H1 (cell line): ENCODE measurements around the gene CYP1A1. TPM values are rescaled to one million over a fixed set of nuclear protein-coding genes. Genes with fewer than 3 reads are reported as not detected.

Source experiments
- CTCF ChIA-PET: fragments of 300-600 bp; sonication (Branson Sonifier 250); formaldehyde crosslinking; loops from one replicate; lab custom pipeline; 2021; ENCODE audit not compliant: partially characterized antibody; lab: Charles Lee
- POLR2A ChIA-PET: fragments of 300-600 bp; sonication (Branson Sonifier 250); formaldehyde crosslinking; loops from one replicate; lab custom pipeline; 2021; ENCODE audit warnings: inconsistent platforms; ENCODE audit not compliant: partially characterized antibody; lab: Charles Lee
- DNase-seq, 2 experiments: peaks; one replicate each; pipeline versions ENCODE4 v3.0.0 to v3.0.0-alpha.2; 2010 to 2022; ENCODE audit warnings: low spot score in 2 of 2, low read depth in 1 of 2, mixed read lengths in 1 of 2
- FAIRE-seq: peaks from 2 replicates; lab custom pipeline; 2011; peaks lifted over from hg19 to GRCh38; lab: Jason Lieb, UNC
- H2AFZ ChIP-seq: 2 replicates; pipeline ENCODE4 v1.8.1; 2012; ENCODE audit warnings: low read length, inconsistent platforms
- H2AK5ac ChIP-seq: 2 replicates; pipeline ENCODE4 v1.6.1; 2013; ENCODE audit warnings: low read depth, low read length
- H2BK120ac ChIP-seq: replicated peaks from 2 replicates; pipeline ENCODE3; 2013; ENCODE audit warnings: low read depth, low read length, inconsistent platforms
- H2BK12ac ChIP-seq: 2 replicates; pipeline ENCODE4 v1.6.1; 2013; ENCODE audit warnings: low read depth, low read length
- H2BK15ac ChIP-seq: 2 replicates; pipeline ENCODE4 v1.6.1; 2013; ENCODE audit warnings: low read length
- H2BK20ac ChIP-seq: 2 replicates; pipeline ENCODE4 v1.6.1; 2013; ENCODE audit warnings: low read length
- H2BK5ac ChIP-seq: 2 replicates; pipeline ENCODE4 v1.6.1; 2013; ENCODE audit warnings: low read depth, low read length
- H3K14ac ChIP-seq: 2 replicates; pipeline ENCODE4 v1.6.1; 2013; ENCODE audit warnings: inconsistent platforms; ENCODE audit not compliant: insufficient read length
- H3K18ac ChIP-seq: 2 replicates; pipeline ENCODE4 v1.6.1; 2013; ENCODE audit warnings: low read length; ENCODE audit errors: extremely low read depth
- H3K23ac ChIP-seq: 2 replicates; pipeline ENCODE4 v1.6.1; 2013; ENCODE audit warnings: inconsistent platforms; ENCODE audit not compliant: insufficient read length
- H3K23me2 ChIP-seq: 2 replicates; pipeline ENCODE4 v1.6.1; 2013; ENCODE audit warnings: low read depth, low read length
- H3K27ac ChIP-seq: 2 replicates; pipeline ENCODE4 v1.6.1; 2011; ENCODE audit warnings: low read depth, low read length, inconsistent platforms
- H3K27me3 ChIP-seq, 4 experiments: replicated peaks in 1 of 4; 1 replicate in 1 of 4; 2 replicates in 3 of 4; pipeline versions ENCODE4 v1.6.1 to v1.8.1; 2011 to 2013; ENCODE audit warnings: low read length in 3 of 4, mild to moderate bottlenecking in 3 of 4, inconsistent platforms in 2 of 4, mixed read lengths in 2 of 4, moderate library complexity in 1 of 4; ENCODE audit not compliant: control insufficient read depth in 3 of 4, insufficient read depth in 3 of 4; ENCODE audit errors: extremely low read depth in 1 of 4
- H3K36me3 ChIP-seq, 4 experiments: 2 replicates each; pipeline versions ENCODE4 v1.6.1 to v1.8.1; 2011 to 2013; ENCODE audit warnings: mild to moderate bottlenecking in 4 of 4, low read length in 3 of 4, moderate library complexity in 2 of 4, control low read depth in 1 of 4, inconsistent platforms in 1 of 4; ENCODE audit not compliant: insufficient read depth in 4 of 4, control insufficient read depth in 2 of 4
- H3K4ac ChIP-seq: replicated peaks from 2 replicates; pipeline ENCODE3; 2013; ENCODE audit warnings: low read length, low read depth, mixed read lengths, inconsistent platforms; ENCODE audit not compliant: insufficient read length
- H3K4me1 ChIP-seq, 4 experiments: replicated peaks in 1 of 4; 1 replicate in 1 of 4; 2 replicates in 3 of 4; pipeline versions ENCODE4 v1.6.1 to v1.8.1; 2011 to 2013; ENCODE audit warnings: low read length in 3 of 4, inconsistent platforms in 2 of 4, mixed read lengths in 1 of 4; ENCODE audit not compliant: insufficient read depth in 4 of 4, control insufficient read depth in 3 of 4
- H3K4me2 ChIP-seq, 2 experiments: 2 replicates each; pipeline versions ENCODE4 v1.6.1 to v1.8.1; 2011 to 2013; ENCODE audit warnings: low read depth in 2 of 2, low read length in 2 of 2, control low read depth in 1 of 2, inconsistent platforms in 1 of 2, mild to moderate bottlenecking in 1 of 2; ENCODE audit not compliant: insufficient read depth in 1 of 2
- H3K4me3 ChIP-seq, 4 experiments: fragments of 200-600, 300-600 bp in 1 of 4; sonication (generic), shearing (Covaris generic), sonication (Bioruptor Twin) in 1 of 4; 2 replicates each; pipeline versions ENCODE4 v1.5.1 to v1.8.1; 2011 to 2016; ENCODE audit warnings: low read length in 4 of 4, low read depth in 3 of 4, control low read depth in 2 of 4, inconsistent platforms in 2 of 4, mild to moderate bottlenecking in 2 of 4, mixed read lengths in 1 of 4, moderate library complexity in 1 of 4; ENCODE audit not compliant: insufficient read depth in 2 of 4; ENCODE audit errors: extremely low read depth in 1 of 4
- H3K56ac ChIP-seq: replicated peaks from 2 replicates; pipeline ENCODE3; 2013; ENCODE audit warnings: low read depth, mild to moderate bottlenecking, mixed read lengths, low read length, inconsistent platforms; ENCODE audit not compliant: insufficient read length
- H3K79me1 ChIP-seq: 2 replicates; pipeline ENCODE4 v1.6.1; 2013; ENCODE audit warnings: low read depth, low read length, control low read depth
- H3K79me2 ChIP-seq, 2 experiments: 2 replicates each; pipeline versions ENCODE4 v1.6.1 to v1.8.1; 2012 to 2013; ENCODE audit warnings: low read length in 2 of 2, mild to moderate bottlenecking in 2 of 2, inconsistent platforms in 1 of 2; ENCODE audit not compliant: insufficient read depth in 2 of 2, control insufficient read depth in 1 of 2
- H3K9ac ChIP-seq, 4 experiments: replicated peaks in 1 of 4; 1 replicate in 1 of 4; 2 replicates in 3 of 4; pipeline versions ENCODE4 v1.6.1 to v1.8.1; 2011 to 2013; ENCODE audit warnings: low read depth in 3 of 4, low read length in 3 of 4, control low read depth in 2 of 4, mild to moderate bottlenecking in 2 of 4, moderate library complexity in 2 of 4, inconsistent platforms in 1 of 4; ENCODE audit errors: extremely low read depth in 1 of 4
- H3K9me3 ChIP-seq, 2 experiments: 2 replicates each; pipeline versions ENCODE4 v1.6.1 to v1.8.1; 2012 to 2013; ENCODE audit warnings: mild to moderate bottlenecking in 2 of 2, moderate library complexity in 2 of 2, control low read depth in 1 of 2, inconsistent platforms in 1 of 2, low read depth in 1 of 2, low read length in 1 of 2, mixed read lengths in 1 of 2; ENCODE audit not compliant: insufficient read depth in 2 of 2
- H4K20me1 ChIP-seq, 2 experiments: replicated peaks in 1 of 2; 2 replicates each; pipeline versions ENCODE3 to v1.8.1; 2011 to 2013; ENCODE audit warnings: inconsistent platforms in 2 of 2, low read length in 2 of 2, mild to moderate bottlenecking in 1 of 2; ENCODE audit not compliant: insufficient read depth in 2 of 2, control insufficient read depth in 1 of 2
- H4K5ac ChIP-seq: 2 replicates; pipeline ENCODE4 v1.6.1; 2013; ENCODE audit warnings: low read length, low read depth, mixed read lengths, inconsistent platforms; ENCODE audit not compliant: insufficient read length
- H4K8ac ChIP-seq: 2 replicates; pipeline ENCODE4 v1.8.0; 2013; ENCODE audit warnings: mild to moderate bottlenecking, moderate library complexity, low read length, inconsistent platforms; ENCODE audit not compliant: insufficient read depth; ENCODE audit errors: extremely low read depth
- H4K91ac ChIP-seq: replicated peaks from 2 replicates; pipeline ENCODE3; 2013; ENCODE audit warnings: low read length, mixed read lengths, inconsistent platforms; ENCODE audit not compliant: insufficient read length
- EP300 ChIP-seq, 2 experiments: IDR thresholded peaks; 1 replicate in 1 of 2; 2 replicates in 1 of 2; pipeline ENCODE4 v1.6.1; 2011 to 2012; ENCODE audit warnings: low read depth in 2 of 2, low read length in 2 of 2, mild to moderate bottlenecking in 2 of 2, borderline replicate concordance in 1 of 2, inconsistent platforms in 1 of 2, moderate library complexity in 1 of 2
- FOSL1 ChIP-seq: IDR thresholded peaks from 2 replicates; pipeline ENCODE4 v1.6.1; 2011; ENCODE audit warnings: mild to moderate bottlenecking, low read depth, low read length, moderate library complexity; ENCODE audit not compliant: insufficient read depth
- JUN ChIP-seq: IDR thresholded peaks from 2 replicates; pipeline ENCODE4 v1.6.1; 2011; ENCODE audit warnings: low read depth, mild to moderate bottlenecking, improper control_type of control experiment, low read length
- RXRA ChIP-seq: IDR thresholded peaks from 2 replicates; pipeline ENCODE4 v1.6.1; 2011; ENCODE audit warnings: low read depth, mild to moderate bottlenecking, low read length, moderate library complexity; ENCODE audit not compliant: insufficient read depth
- SP2 ChIP-seq: IDR thresholded peaks from 2 replicates; pipeline ENCODE4 v1.6.1; 2012; ENCODE audit warnings: mild to moderate bottlenecking, low read length, inconsistent platforms
- SUZ12 ChIP-seq: fragments of 200-600 bp; sonication (generic); IDR thresholded peaks from 2 replicates; pipeline ENCODE4 v1.6.1; 2012; ENCODE audit warnings: mild to moderate bottlenecking, inconsistent platforms, low read length, moderate library complexity, mixed read lengths
- TAF1 ChIP-seq: IDR thresholded peaks from 2 replicates; pipeline ENCODE4 v1.6.1; 2011; ENCODE audit warnings: mild to moderate bottlenecking, low read depth, low read length
- YY1 ChIP-seq: IDR thresholded peaks from 2 replicates; pipeline ENCODE4 v1.6.1; 2011; ENCODE audit warnings: low read depth, mild to moderate bottlenecking, low read length
- whole genome bisulfite sequencing, 2 experiments: shearing (Covaris generic) in 1 of 2; methylation state at CpG; one replicate each; pipeline versions ENCODE4 v1.1.6 to v1.1.7; 2013 to 2015; ENCODE audit warnings: low lambda C conversion rate in 2 of 2, mixed read lengths in 2 of 2, inconsistent platforms in 1 of 2, low coverage in 1 of 2, missing lambda C conversion rate in 1 of 2; ENCODE audit not compliant: insufficient replicate concordance in 2 of 2, insufficient coverage in 1 of 2, insufficient read length in 1 of 2; ENCODE audit errors: extremely low coverage in 1 of 2, missing lambda C conversion rate in 1 of 2; 5-methylcytosine and 5-hydroxymethylcytosine counted together
- polyA plus RNA-seq, 7 experiments: library from polyadenylated mRNA; depleted of rRNA in 3 of 7; stranded (reverse) in 5 of 7; unstranded in 2 of 7; fragments of >200 nt in 5 of 7; fragments of 200-250 nt in 2 of 7; gene quantifications; 1 replicate in 5 of 7; 2 replicates in 1 of 7; 4 replicates in 1 of 7; pipeline versions ENCODE4 v1.2.1 to v1.2.3, GENCODE V29; 2011 to 2013; ENCODE audit warnings: missing spikeins in 2 of 7, mixed read lengths in 2 of 7
- total RNA-seq: library from RNA; stranded (reverse); fragmentation: NEBNext Ultra II Directional; extraction: Animal tissue kit (Norgen Biotek cat#: 25700); gene quantifications from 2 replicates; pipeline ENCODE4 v1.2.1, GENCODE V29; 2021
- TF ChIP-seq, protein P1 (sequence below): IDR thresholded peaks from 2 replicates; pipeline ENCODE4 v1.6.1; 2012; ENCODE audit warnings: inconsistent platforms

Gene CYP1A1
- total and polyA plus RNA-seq, 2 of the 8 experiments (the other 6 are each of a cell fraction or from before 2014, with no cell fraction given), result 0.32 to 0.35 TPM

DNA sequence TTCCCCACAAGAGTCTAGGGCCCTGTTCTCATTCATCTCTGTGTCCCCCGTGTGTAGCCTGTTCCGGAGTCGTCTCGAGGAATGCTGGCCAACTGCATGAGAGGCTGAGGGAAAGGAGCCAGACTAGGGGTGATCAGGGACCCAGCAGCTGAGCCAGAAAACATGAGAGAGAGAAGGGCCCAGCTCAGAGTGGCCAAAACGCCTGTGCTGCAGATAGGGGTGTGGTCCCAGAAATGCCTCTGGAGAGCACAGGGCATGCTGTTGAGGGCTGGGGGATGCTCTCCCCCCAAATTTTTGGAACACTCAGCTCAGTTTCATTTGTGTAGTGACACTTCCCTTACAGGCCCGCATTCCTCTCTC lies 37.4 kb upstream of the CYP1A1 start:
- peaks cover 0 to 7% (median 3%) of the 10 kb centered on the region in 4 experiments; a peak in 4 of 7 replicates for H3K4me1 ChIP-seq
- no peak overlapping the region for H2BK120ac ChIP-seq
- TF ChIP-seq TAF1 (no peak), EP300 (IDR thresholded peaks at IDR 0.05; ENCODE audit: borderline replicate concordance in 1 of 2, low read depth in 2 of 2, low read length in 2 of 2) (no peak), YY1 (no peak), SP2 (no peak), JUN (no peak), RXRA (no peak), SUZ12 (no peak), FOSL1 (no peak)
- TF ChIP-seq, protein P1, sequence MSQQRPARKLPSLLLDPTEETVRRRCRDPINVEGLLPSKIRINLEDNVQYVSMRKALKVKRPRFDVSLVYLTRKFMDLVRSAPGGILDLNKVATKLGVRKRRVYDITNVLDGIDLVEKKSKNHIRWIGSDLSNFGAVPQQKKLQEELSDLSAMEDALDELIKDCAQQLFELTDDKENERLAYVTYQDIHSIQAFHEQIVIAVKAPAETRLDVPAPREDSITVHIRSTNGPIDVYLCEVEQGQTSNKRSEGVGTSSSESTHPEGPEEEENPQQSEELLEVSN, result no peak
- TF ChIP-seq, all 59 proteins: peak for 0
- Histone ChIP-seq H3K79me2 (no peaks in the 10 kb centered on the region), H3K14ac (no peak overlapping the region), H2BK12ac (no peak overlapping the region), H3K23me2 (no peaks in the 10 kb centered on the region; the same call in 1 of the 2 replicates), H4K8ac (peak overlapping the region; percentile 9; the same call in 1 of the 2 replicates), H3K9ac (no peak overlapping the region), H3K4me2 (no peak overlapping the region), H3K18ac (peak overlapping the region; percentile 24; the same call in 1 of the 2 replicates), H3K9me3 (no peaks in the 10 kb centered on the region), H3K56ac (no peak overlapping the region), H2BK5ac (0 out of 2 replicates have a peak overlapping the region, but pooled peaks have one; percentile 78), H3K4ac (no peak overlapping the region), H3K27me3 (no peaks in the 10 kb centered on the region; a peak in 1 of 7 replicates), H2AFZ (no peak overlapping the region; the same call in 1 of the 2 replicates), H3K23ac (no peak overlapping the region), H3K79me1 (no peaks in the 10 kb centered on the region), H2AK5ac (no peak overlapping the region), H2BK20ac (no peak overlapping the region), H2BK15ac (no peak overlapping the region), H3K27ac (no peak overlapping the region), H4K20me1 (no peaks in the 10 kb centered on the region), H3K4me3 (no peak overlapping the region), H4K91ac (no peak overlapping the region), H4K5ac (no peak overlapping the region), H3K36me3 (no peaks in the 10 kb centered on the region)
- POLR2A ChIA-PET, result interaction anchor here (0.5 to 5.9 kb wide), 16 partner anchors 8 to 147 kb away, joined by 3 to 81 read pairs (median 3); partner anchors contain the start of genes CLK3 and CYP1A1
- CTCF ChIA-PET, result interaction anchor here (1.0 to 53.7 kb wide), 10 partner anchors 10 to 545 kb away, joined by 3 to 1439 read pairs (median 4); partner anchors contain the start of genes CLK3 and CYP1A2
- FAIRE-seq (no peak), DNase-seq (no peak)
- 86% methylated on average over 5 of the region's 6 CpGs; no CpG with 5 or more reads in 1 of the 2 experiments for WGBS, 2 experiments
